Upper lobe of left lung (tissue), 6 donors: ENCODE data around the gene MAP3K9. TPM values are rescaled to one million over a fixed set of nuclear protein-coding genes. Genes with fewer than 3 reads are reported as not detected.

ENCODE experiments used
- ATAC-seq, 2 donors: fragments of 200-7000 bp; cut with Tn5 transposase; one replicate each; pipeline ENCODE4 v1.9.1; 2022; ENCODE audit warnings: mild to moderate bottlenecking in 2 of 2, moderate library complexity in 2 of 2; ENCODE audit not compliant: low FRiP score in 2 of 2
- DNase-seq, 2 donors: peaks; one replicate each; pipeline ENCODE4 v3.0.0-alpha.2; 2019 to 2020
- H3K27ac ChIP-seq, 4 donors: fragments of 200-600 bp; sonication (generic); one replicate each; pipeline ENCODE4 v1.5.1; 2016 to 2019
- H3K27me3 ChIP-seq, 4 donors: fragments of 200-600 bp; sonication (generic); one replicate each; pipeline ENCODE4 v1.5.1; 2017 to 2019
- H3K36me3 ChIP-seq, 4 donors: fragments of 200-600 bp; sonication (generic); one replicate each; pipeline ENCODE4 v1.5.1; 2016 to 2019
- H3K4me1 ChIP-seq, 4 donors: fragments of 200-600 bp; sonication (generic); one replicate each; pipeline ENCODE4 v1.5.1; 2018 to 2019
- H3K4me3 ChIP-seq, 4 donors: fragments of 200-600 bp; sonication (generic); one replicate each; pipeline ENCODE4 v1.5.1; 2017 to 2019; ENCODE audit warnings: mild to moderate bottlenecking in 2 of 4, moderate library complexity in 1 of 4
- H3K9me3 ChIP-seq, 4 donors: fragments of 200-600 bp; sonication (generic); one replicate each; pipeline ENCODE4 v1.5.1; 2018 to 2019
- EP300 ChIP-seq, 4 donors: sonication (generic); formaldehyde crosslinking; IDR thresholded peaks; one replicate each; pipeline ENCODE4 v1.5.1; 2017; ENCODE audit warnings: antibody characterized with exemption in 4 of 4, control low read depth in 2 of 4
- POLR2A ChIP-seq, 4 donors: fragments of 450-650 bp; IDR thresholded peaks; one replicate each; pipeline ENCODE4 v1.5.1; 2016 to 2017; ENCODE audit warnings: antibody characterized with exemption in 4 of 4, mild to moderate bottlenecking in 2 of 4
- POLR2AphosphoS5 ChIP-seq, 2 donors: sonication (generic); formaldehyde crosslinking; IDR thresholded peaks; one replicate each; pipeline ENCODE4 v1.5.1; 2017; ENCODE audit warnings: antibody characterized with exemption in 2 of 2
- WGBS, 2 donors: methylation state at CpG; one replicate each; pipeline ENCODE4 v1.1.5; 2017 to 2018; 5-methylcytosine and 5-hydroxymethylcytosine counted together
- total RNA-seq, 6 donors: library from RNA; depleted of rRNA in 4 of 6; stranded (reverse); fragments of >200 nt in 4 of 6; gene quantifications; one replicate each; pipeline versions ENCODE4 v1.1.0 to v1.2.1, GENCODE V29; 2016 to 2021
- TF ChIP-seq, protein P1 (sequence below), 6 experiments: fragments of 450-650 bp in 4 of 6; fragments of 200-600 bp in 2 of 6; sonication (generic) in 2 of 6; IDR thresholded peaks; one replicate each; pipeline ENCODE4 v1.5.1; 2016 to 2019; ENCODE audit warnings: antibody characterized with exemption in 6 of 6
- donor health status: DM: no; HTN: no; CAD: no; lungs with moderate emphysema.
- donor health status: DM: no; HTN: yes; CAD: no; lungs with severe emphysema.

The MAP3K9 gene
- total RNA-seq, 6 donors from 2014 or later: 7.6 to 14.5 (median 11.2) TPM

DNA sequence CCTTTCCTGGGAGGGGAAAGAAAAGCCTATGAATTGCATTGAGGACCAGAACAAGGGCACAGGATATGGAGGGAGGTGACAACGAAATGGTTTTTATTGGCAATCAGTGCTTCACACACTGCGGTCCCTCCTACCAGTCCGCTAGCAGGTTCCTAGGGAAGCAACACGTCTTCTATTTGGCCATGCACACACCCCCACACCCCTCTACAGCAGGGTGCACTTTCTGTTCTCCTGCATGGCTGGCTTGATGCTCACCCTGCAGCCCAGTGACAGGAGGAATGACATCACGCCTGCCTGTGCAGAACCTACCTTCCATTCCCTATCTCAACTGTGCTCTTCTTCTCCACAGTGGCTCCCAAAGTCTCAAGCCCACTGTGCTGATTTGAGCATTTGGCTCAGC is 109.7 kb downstream of the MAP3K9 start:
- no peak for ATAC-seq
- Histone ChIP-seq H3K4me3 (no peak overlapping the region), H3K36me3 (no peaks in the 10 kb centered on the region), H3K27ac (no peak overlapping the region), H3K27me3 (no peaks in the 10 kb centered on the region), H3K9me3 (no peaks in the 10 kb centered on the region), H3K4me1 (peaks cover 5 to 19% (median 8%) of the 10 kb centered on the region in 4 donors)
- WGBS, 2 donors: 89 to 94% methylated on average over 5 of the region's 5 CpGs
- TF ChIP-seq POLR2A (IDR thresholded peaks at IDR 0.05) (no peak), EP300 (IDR thresholded peaks at IDR 0.05) (no peak), POLR2AphosphoS5 (IDR thresholded peaks at IDR 0.05) (no peak)
- TF ChIP-seq, protein P1, sequence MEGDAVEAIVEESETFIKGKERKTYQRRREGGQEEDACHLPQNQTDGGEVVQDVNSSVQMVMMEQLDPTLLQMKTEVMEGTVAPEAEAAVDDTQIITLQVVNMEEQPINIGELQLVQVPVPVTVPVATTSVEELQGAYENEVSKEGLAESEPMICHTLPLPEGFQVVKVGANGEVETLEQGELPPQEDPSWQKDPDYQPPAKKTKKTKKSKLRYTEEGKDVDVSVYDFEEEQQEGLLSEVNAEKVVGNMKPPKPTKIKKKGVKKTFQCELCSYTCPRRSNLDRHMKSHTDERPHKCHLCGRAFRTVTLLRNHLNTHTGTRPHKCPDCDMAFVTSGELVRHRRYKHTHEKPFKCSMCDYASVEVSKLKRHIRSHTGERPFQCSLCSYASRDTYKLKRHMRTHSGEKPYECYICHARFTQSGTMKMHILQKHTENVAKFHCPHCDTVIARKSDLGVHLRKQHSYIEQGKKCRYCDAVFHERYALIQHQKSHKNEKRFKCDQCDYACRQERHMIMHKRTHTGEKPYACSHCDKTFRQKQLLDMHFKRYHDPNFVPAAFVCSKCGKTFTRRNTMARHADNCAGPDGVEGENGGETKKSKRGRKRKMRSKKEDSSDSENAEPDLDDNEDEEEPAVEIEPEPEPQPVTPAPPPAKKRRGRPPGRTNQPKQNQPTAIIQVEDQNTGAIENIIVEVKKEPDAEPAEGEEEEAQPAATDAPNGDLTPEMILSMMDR (IDR thresholded peaks at IDR 0.05): no peak
- DNase-seq: no peak

DNA sequence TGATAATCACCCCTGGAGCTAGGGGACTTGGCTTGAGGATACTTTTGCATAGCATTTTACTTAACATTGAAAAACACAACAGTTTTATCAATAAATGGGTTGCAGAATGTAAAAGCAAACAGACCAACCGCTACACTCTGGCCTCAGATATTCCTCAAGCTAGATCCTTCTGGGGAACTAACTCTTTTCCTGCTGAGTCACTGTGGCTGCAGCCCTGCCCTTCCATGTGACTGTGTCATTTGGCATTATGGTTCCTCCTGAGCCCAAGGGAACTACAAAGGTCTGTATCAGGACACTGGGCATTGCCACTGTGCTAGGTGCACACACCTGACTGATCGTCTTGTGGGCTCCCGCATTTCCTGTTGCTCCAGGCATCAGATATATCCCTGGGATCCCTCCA is 111.0 kb downstream of the MAP3K9 start:
- no peak for TF ChIP-seq EP300 (IDR thresholded peaks at IDR 0.05)
- TF ChIP-seq, protein P1 (IDR thresholded peaks at IDR 0.05): no peak
- no peak for TF ChIP-seq POLR2AphosphoS5 (IDR thresholded peaks at IDR 0.05)
- TF ChIP-seq POLR2A (IDR thresholded peaks at IDR 0.05): no peak
- ATAC-seq (peak in 1 of 2 donors; percentile 77), DNase-seq (peak in 1 of 2 donors; percentile 70)
- Histone ChIP-seq H3K4me3 (no peak overlapping the region), H3K9me3 (no peaks in the 10 kb centered on the region), H3K36me3 (no peaks in the 10 kb centered on the region), H3K27ac (peak overlapping the region in 2 of 4 donors; percentile 8 to 15), H3K27me3 (no peaks in the 10 kb centered on the region), H3K4me1 (peaks cover 5 to 19% (median 8%) of the 10 kb centered on the region in 4 donors)
- WGBS, 2 donors: 63 to 70% methylated on average over 2 to 3 of the region's 3 CpGs

DNA sequence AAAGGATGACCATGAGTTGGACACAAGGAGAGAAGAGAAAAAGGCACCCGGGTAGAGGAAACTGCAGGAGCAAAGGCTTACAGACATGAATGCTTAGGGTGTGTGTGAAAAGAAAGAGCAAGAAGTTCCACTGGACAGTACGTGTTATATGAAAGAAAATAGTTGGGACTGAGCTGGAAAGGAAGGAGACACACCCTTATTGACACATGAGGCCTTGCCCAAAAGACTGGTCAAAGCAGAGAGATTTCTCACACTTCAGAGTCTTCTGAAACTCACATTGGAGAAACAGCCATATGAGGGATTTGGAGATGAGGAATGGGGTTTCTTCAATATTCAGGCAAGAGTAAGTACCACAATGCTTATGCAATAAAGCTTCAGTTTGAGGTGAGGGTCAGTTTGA is 111.6 kb downstream of the MAP3K9 start:
- Histone ChIP-seq H3K9me3 (no peaks in the 10 kb centered on the region), H3K4me3 (no peak overlapping the region), H3K27me3 (no peaks in the 10 kb centered on the region), H3K27ac (peak overlapping the region in 1 of 4 donors; percentile 8), H3K36me3 (no peaks in the 10 kb centered on the region), H3K4me1 (peaks cover 5 to 19% (median 8%) of the 10 kb centered on the region in 4 donors)
- no peak for ATAC-seq
- WGBS, 2 donors: 52 to 56% methylated on average over 2 of the region's 2 CpGs
- TF ChIP-seq, protein P1 (IDR thresholded peaks at IDR 0.05): no peak
- TF ChIP-seq EP300 (IDR thresholded peaks at IDR 0.05) (no peak), POLR2A (IDR thresholded peaks at IDR 0.05) (no peak), POLR2AphosphoS5 (IDR thresholded peaks at IDR 0.05) (no peak)
- no peak for DNase-seq

DNA sequence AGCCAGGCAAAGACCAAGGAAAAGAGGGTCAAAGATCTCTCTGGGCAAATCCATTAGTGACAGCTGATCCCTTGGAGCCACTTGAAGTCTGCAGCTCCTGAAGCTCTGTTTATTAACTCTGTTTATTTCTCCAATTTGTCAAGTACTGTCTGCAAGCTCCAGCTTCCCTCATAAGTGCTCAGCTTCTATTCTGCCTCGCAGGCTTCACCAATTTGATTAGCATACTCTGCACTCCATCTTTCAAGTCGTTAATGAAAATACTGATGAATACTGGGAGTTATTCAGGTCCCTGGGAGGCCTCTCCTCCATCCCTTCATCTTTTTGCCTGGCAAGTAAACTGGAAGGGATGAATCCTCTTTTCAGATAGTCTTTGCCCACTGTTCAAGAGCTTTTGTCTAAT is 113.3 kb downstream of the MAP3K9 start:
- Histone ChIP-seq H3K27ac (no peak overlapping the region), H3K9me3 (no peaks in the 10 kb centered on the region), H3K27me3 (no peaks in the 10 kb centered on the region), H3K4me3 (no peak overlapping the region), H3K36me3 (no peaks in the 10 kb centered on the region), H3K4me1 (peaks cover 5 to 18% (median 8%) of the 10 kb centered on the region in 4 donors)
- TF ChIP-seq POLR2A (IDR thresholded peaks at IDR 0.05) (no peak), POLR2AphosphoS5 (IDR thresholded peaks at IDR 0.05) (no peak), EP300 (IDR thresholded peaks at IDR 0.05) (no peak)
- TF ChIP-seq, protein P1 (IDR thresholded peaks at IDR 0.05): no peak
- DNase-seq: no peak
- ATAC-seq: no peak
- 60 to 69% methylated on average over 2 of the region's 2 CpGs for WGBS, 2 donors

DNA sequence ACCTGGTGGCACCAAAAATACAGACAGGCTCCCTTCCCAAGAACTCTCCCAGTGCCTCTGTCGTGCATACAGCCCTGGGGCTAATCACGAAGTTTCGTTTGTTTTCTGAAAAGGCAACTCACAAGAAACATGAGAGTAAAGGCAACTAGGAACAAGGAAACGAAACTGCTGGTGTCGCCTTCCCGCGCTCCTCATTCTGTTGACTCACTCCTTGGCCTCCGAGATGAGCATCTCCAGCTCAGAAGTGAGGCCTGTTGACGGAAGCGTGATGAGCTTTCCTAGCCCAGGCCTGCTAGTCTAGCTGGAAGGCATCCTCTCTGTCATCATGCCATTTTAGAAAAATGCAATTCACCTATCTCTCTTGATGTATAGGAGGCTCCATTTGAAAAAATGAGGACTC is 117.1 kb downstream of the MAP3K9 start:
- Histone ChIP-seq H3K36me3 (no peaks in the 10 kb centered on the region), H3K4me1 (peaks cover 0 to under 1% (median 0%) of the 10 kb centered on the region in 4 donors), H3K27ac (peak overlapping the region in 3 of 4 donors; percentile 24 to 49 (median 42)), H3K4me3 (no peak overlapping the region), H3K9me3 (no peaks in the 10 kb centered on the region), H3K27me3 (no peaks in the 10 kb centered on the region)
- DNase-seq: peak in 1 of 2 donors; percentile 58
- 78 to 88% methylated on average over 10 of the region's 10 CpGs for WGBS, 2 donors
- ATAC-seq: peak in 1 of 2 donors; percentile 78
- TF ChIP-seq, protein P1 (IDR thresholded peaks at IDR 0.05): no peak
- peak in 1 of 2 donors; percentile 8 for TF ChIP-seq POLR2AphosphoS5 (IDR thresholded peaks at IDR 0.05)
